HepG2 (cell line): ENCODE measurements around the gene SYT17. TPM values are rescaled to one million over a fixed set of nuclear protein-coding genes. Genes with fewer than 3 reads are reported as not detected.

ENCODE experiments used
- ADNP ChIP-seq: sonication (generic); formaldehyde crosslinking; IDR thresholded peaks from 2 replicates; pipeline ENCODE4 v1.4.0; 2020; ENCODE audit warnings: missing genetic modification reagents
- AHDC1 ChIP-seq: sonication (generic); formaldehyde crosslinking; IDR thresholded peaks from 2 replicates; pipeline ENCODE4 v1.5.1; 2020; ENCODE audit warnings: mild to moderate bottlenecking, missing genetic modification reagents, borderline replicate concordance
- DPF2 ChIP-seq: sonication (generic); formaldehyde crosslinking; IDR thresholded peaks from 2 replicates; pipeline ENCODE4 v1.4.0; 2020; ENCODE audit warnings: mild to moderate bottlenecking, low read depth, missing genetic modification reagents, borderline replicate concordance
- FOXP1 ChIP-seq, 2 experiments: fragments of 450-650 bp in 1 of 2; IDR thresholded peaks; 2 replicates each; pipeline ENCODE4 v1.6.1; 2017 to 2018; ENCODE audit warnings: antibody characterized with exemption in 1 of 2
- HNF1A ChIP-seq, 2 experiments: sonication (generic) in 1 of 2; formaldehyde crosslinking in 1 of 2; IDR thresholded peaks; 2 replicates each; pipeline versions ENCODE4 v1.4.0 to v1.6.1; 2016 to 2020; ENCODE audit warnings: borderline replicate concordance in 1 of 2, low read depth in 1 of 2, mild to moderate bottlenecking in 1 of 2, missing genetic modification reagents in 1 of 2
- HNRNPK ChIP-seq: fragments of 200-400 bp; formaldehyde crosslinking; IDR thresholded peaks from 2 replicates; pipeline ENCODE4 v1.6.1; 2018; ENCODE audit warnings: low read length, low read depth, moderate library complexity, mild to moderate bottlenecking; ENCODE audit not compliant: poor library complexity, severe bottlenecking
- HOMEZ ChIP-seq: IDR thresholded peaks from 2 replicates; pipeline ENCODE4 v1.6.1; 2016; ENCODE audit warnings: low read depth
- RBFOX2 ChIP-seq: fragments of 200-400 bp; formaldehyde crosslinking; IDR thresholded peaks from 2 replicates; pipeline ENCODE4 v1.6.1; 2017; ENCODE audit warnings: low read depth, mild to moderate bottlenecking, low read length
- THAP7 ChIP-seq: sonication (generic); formaldehyde crosslinking; IDR thresholded peaks from 2 replicates; pipeline ENCODE4 v1.8.1; 2023; ENCODE audit warnings: mild to moderate bottlenecking, missing genetic modification reagents
- ZFP90 ChIP-seq: sonication (generic); formaldehyde crosslinking; IDR thresholded peaks from 2 replicates; pipeline ENCODE4 v1.8.0; 2022; ENCODE audit warnings: missing genetic modification reagents, mild to moderate bottlenecking, inconsistent platforms, borderline replicate concordance
- ZNF207 ChIP-seq: fragments of 450-650 bp; IDR thresholded peaks from 2 replicates; pipeline ENCODE4 v1.6.1; 2016; ENCODE audit warnings: antibody characterized with exemption, borderline replicate concordance
- ZNF354B ChIP-seq: sonication (generic); formaldehyde crosslinking; IDR thresholded peaks from 2 replicates; pipeline ENCODE4 v1.8.0; 2022; ENCODE audit warnings: mild to moderate bottlenecking, missing genetic modification reagents
- ZNF780A ChIP-seq: sonication (generic); formaldehyde crosslinking; IDR thresholded peaks from 2 replicates; pipeline ENCODE4 v1.8.0; 2022; ENCODE audit warnings: mild to moderate bottlenecking, missing genetic modification reagents, moderate library complexity
- ZNF790 ChIP-seq: sonication (generic); formaldehyde crosslinking; IDR thresholded peaks from 2 replicates; pipeline ENCODE4 v1.8.0; 2022; ENCODE audit warnings: missing genetic modification reagents, mild to moderate bottlenecking, borderline replicate concordance
- polyA plus RNA-seq, 8 experiments: library from polyadenylated mRNA; depleted of rRNA in 3 of 8; stranded (reverse) in 7 of 8; unstranded in 1 of 8; fragments of >200 nt; fragmentation: Illumina TruSeq in 4 of 8; extraction: Trizol in 4 of 8; gene quantifications; 2 replicates each; pipeline versions ENCODE4 v1.2.1 to v1.2.3, GENCODE V29; 2011 to 2016; ENCODE audit warnings: low read depth in 4 of 8, missing spikeins in 1 of 8, mixed read lengths in 1 of 8; ENCODE audit not compliant: insufficient read depth in 1 of 8
- total RNA-seq, 5 experiments: library from RNA; depleted of rRNA; stranded (reverse); fragments of >200 nt; fragmentation: Illumina TruSeq; extraction: Trizol; gene quantifications; 2 replicates each; pipeline ENCODE4 v1.2.3, GENCODE V29; 2016; ENCODE audit warnings: low read depth in 1 of 5

The SYT17 gene
- total and polyA plus RNA-seq, 2 of the 13 experiments (the other 11 are each of a cell fraction or from before 2014, with no cell fraction given): 0.44 TPM; not detected in 1

- TF ChIP-seq ZNF207 (no peak), AHDC1 (CRISPR knock-in tag) (peak; percentile 65; the same call in 1 of the 2 replicates), HOMEZ (CRISPR knock-in tag) (0 out of 2 replicates have a peak, but pooled peaks have one; percentile 53), ZNF790 (CRISPR knock-in tag) (no peak), HNRNPK (no peak), HNF1A (IDR thresholded peaks at IDR 0.05; ENCODE audit: low read depth) (peak; percentile 50; the same call in 1 of the 2 replicates), HNF1A (CRISPR knock-in tag; IDR thresholded peaks at IDR 0.05; ENCODE audit: borderline replicate concordance) (no peak), ZNF354B (CRISPR knock-in tag) (no peak), RBFOX2 (no peak), ZNF780A (CRISPR knock-in tag) (0 out of 2 replicates have a peak, but pooled peaks have one; percentile 49), ADNP (CRISPR knock-in tag) (0 out of 2 replicates have a peak, but pooled peaks have one; percentile 61), DPF2 (CRISPR knock-in tag) (peak; percentile 76), THAP7 (CRISPR knock-in tag) (no peak), ZFP90 (no peak), FOXP1 (IDR thresholded peaks at IDR 0.05) (peak; percentile 37; the same call in 1 of the 2 replicates), FOXP1 (CRISPR knock-in tag; IDR thresholded peaks at IDR 0.05) (peak; percentile 64)
Measured at GRCh38 chr16:19123535-19124178, 44.4 kb upstream of the SYT17 start (continued).
